Panc1 (cell line): ENCODE data around the gene MIR17HG.

Experiments used
- CTCF ChIP-seq: fragments of 450-650 bp; IDR thresholded peaks from 2 replicates; pipeline ENCODE4 v1.5.1; 2017; ENCODE audit warnings: mild to moderate bottlenecking
- POLR2AphosphoS5 ChIP-seq: IDR thresholded peaks from 2 replicates; pipeline ENCODE4 v1.6.1; 2012; ENCODE audit warnings: mild to moderate bottlenecking, low read depth, low read length, moderate library complexity
- REST ChIP-seq, 2 experiments: IDR thresholded peaks; 2 replicates each; pipeline ENCODE4 v1.6.1; 2011 to 2012; ENCODE audit warnings: low read depth in 2 of 2, control low read depth in 1 of 2, low read length in 1 of 2, mild to moderate bottlenecking in 1 of 2, moderate library complexity in 1 of 2; ENCODE audit not compliant: insufficient read depth in 1 of 2
- SIN3A ChIP-seq: IDR thresholded peaks from 2 replicates; pipeline ENCODE4 v1.6.1; 2012; ENCODE audit warnings: low read depth, mild to moderate bottlenecking, low read length, moderate library complexity, borderline replicate concordance; ENCODE audit not compliant: insufficient read depth
- TCF7L2 ChIP-seq: IDR thresholded peaks from 2 replicates; pipeline ENCODE4 v1.6.1; 2011; ENCODE audit warnings: mild to moderate bottlenecking, low read depth, low read length, inconsistent platforms

- TF ChIP-seq CTCF (no peak), POLR2AphosphoS5 (peak; percentile 32; the same call in 1 of the 2 replicates), REST (IDR thresholded peaks at IDR 0.05; ENCODE audit: insufficient read depth in 1 of 2, low read depth in 2 of 2, low read length in 1 of 2) (no peak), SIN3A (no peak), TCF7L2 (no peak)
Measured at GRCh38 chr13:91355826-91356710, 8.6 kb downstream of the MIR17HG start.
